PC-3 (cell line): ENCODE measurements around the gene TMEM171. TPM values are rescaled to one million over a fixed set of nuclear protein-coding genes. Genes with fewer than 3 reads are reported as not detected.

Experiments used
- ATAC-seq: fragments of 200-7000 bp; cut with Tn5 transposase; 2 replicates; pipeline ENCODE4 v1.9.1; 2020; ENCODE audit warnings: mild to moderate bottlenecking, moderate library complexity
- BruUV-seq: library from RNA; stranded (reverse); fragments of 400-500 nt; replicated peaks from 2 replicates; lab custom pipeline; 2021; lab: Mats Ljungman, UMichigan
- CTCF ChIA-PET: fragments of 300-600 bp; sonication (Branson Sonifier 250); formaldehyde crosslinking; loops from one replicate; lab custom pipeline; 2022; ENCODE audit warnings: antibody characterized with exemption; lab: Charles Lee
- POLR2A ChIA-PET: fragments of 300-600 bp; sonication (Branson Sonifier 250); formaldehyde crosslinking; loops from one replicate; lab custom pipeline; 2022; ENCODE audit warnings: antibody characterized with exemption; ENCODE audit not compliant: unreplicated experiment; lab: Charles Lee
- DNase-seq: peaks from one replicate; pipeline ENCODE4 v3.0.0-alpha.2; 2015
- H2AFZ ChIP-seq: fragments of 300-600 bp; sonication (generic); 2 replicates; pipeline ENCODE4 v1.6.0; 2016; ENCODE audit warnings: antibody characterized with exemption, low read length
- H3F3A ChIP-seq: fragments of 300-600 bp; sonication (generic); one replicate; pipeline ENCODE4 v1.6.0; 2017; ENCODE audit warnings: antibody characterized with exemption, low read length, control low read depth, mild to moderate bottlenecking; ENCODE audit not compliant: unreplicated experiment
- H3K27ac ChIP-seq: fragments of 300-600 bp; sonication (generic); 2 replicates; pipeline ENCODE4 v1.5.1; 2016; ENCODE audit warnings: mild to moderate bottlenecking, low read length
- H3K27me3 ChIP-seq: fragments of 300-600 bp; sonication (generic); 2 replicates; pipeline ENCODE4 v1.6.1; 2016; ENCODE audit warnings: low read length, mixed read lengths
- H3K36me3 ChIP-seq: fragments of 300-600 bp; sonication (generic); 2 replicates; pipeline ENCODE4 v1.6.1; 2016; ENCODE audit warnings: low read depth, mixed run types, low read length, mixed read lengths
- H3K4me1 ChIP-seq: fragments of 300-600 bp; sonication (generic); 2 replicates; pipeline ENCODE4 v1.5.1; 2016; ENCODE audit warnings: low read length; ENCODE audit not compliant: insufficient read depth
- H3K4me2 ChIP-seq: fragments of 300-600 bp; sonication (generic); 2 replicates; pipeline ENCODE4 v1.6.0; 2016; ENCODE audit warnings: low read length
- H3K4me3 ChIP-seq: fragments of 300-600 bp; sonication (generic); 2 replicates; pipeline ENCODE4 v1.5.1; 2016; ENCODE audit warnings: mild to moderate bottlenecking, low read length, mixed read lengths
- H3K79me2 ChIP-seq: fragments of 300-600 bp; sonication (generic); 2 replicates; pipeline ENCODE4 v1.6.1; 2017; ENCODE audit warnings: low read length, mixed read lengths
- H3K9ac ChIP-seq: fragments of 300-600 bp; sonication (generic); 2 replicates; pipeline ENCODE4 v1.6.0; 2016; ENCODE audit warnings: mild to moderate bottlenecking, low read length
- H3K9me2 ChIP-seq: fragments of 300-600 bp; sonication (generic); replicated peaks from 2 replicates; pipeline ENCODE4 v1.6.1; 2016; ENCODE audit warnings: mixed run types, low read length, mixed read lengths
- H3K9me3 ChIP-seq: fragments of 300-600 bp; sonication (generic); 2 replicates; pipeline ENCODE4 v1.6.1; 2016; ENCODE audit warnings: low read length, mixed read lengths
- H4K20me1 ChIP-seq: fragments of 300-600 bp; sonication (generic); 2 replicates; pipeline ENCODE4 v1.6.1; 2016; ENCODE audit warnings: low read length, mixed read lengths
- EZH2 ChIP-seq: fragments of 300-600 bp; sonication (generic); IDR thresholded peaks from one replicate; pipeline ENCODE4 v1.6.1; 2017; ENCODE audit warnings: antibody characterized with exemption, mild to moderate bottlenecking, low read length; ENCODE audit not compliant: unreplicated experiment
- EZH2phosphoT487 ChIP-seq: fragments of 300-600 bp; sonication (generic); IDR thresholded peaks from 2 replicates; pipeline ENCODE4 v1.6.1; 2018; ENCODE audit warnings: mild to moderate bottlenecking, antibody characterized with exemption, low read length, borderline replicate concordance
- intact Hi-C: fragments of 100-400 bp; cut with micrococcal nuclease; formaldehyde crosslinking; loops from 2 replicates; pipeline ENCODE4 v1.9.0; 2023
- total RNA-seq: library from RNA; depleted of rRNA; stranded (reverse); fragments of >200 nt; gene quantifications from 2 replicates; pipeline ENCODE4 v1.2.3, GENCODE V29; 2014
- TF ChIP-seq, protein P1 (sequence below): fragments of 300-600 bp; sonication (generic); conservative IDR thresholded peaks from 2 replicates; pipeline ENCODE4 v1.5.1; 2017; ENCODE audit warnings: antibody characterized with exemption, low read depth, mild to moderate bottlenecking, low read length

TMEM171 gene
- total RNA-seq, 1 experiment from 2014 or later, result 1.8 TPM

DNA sequence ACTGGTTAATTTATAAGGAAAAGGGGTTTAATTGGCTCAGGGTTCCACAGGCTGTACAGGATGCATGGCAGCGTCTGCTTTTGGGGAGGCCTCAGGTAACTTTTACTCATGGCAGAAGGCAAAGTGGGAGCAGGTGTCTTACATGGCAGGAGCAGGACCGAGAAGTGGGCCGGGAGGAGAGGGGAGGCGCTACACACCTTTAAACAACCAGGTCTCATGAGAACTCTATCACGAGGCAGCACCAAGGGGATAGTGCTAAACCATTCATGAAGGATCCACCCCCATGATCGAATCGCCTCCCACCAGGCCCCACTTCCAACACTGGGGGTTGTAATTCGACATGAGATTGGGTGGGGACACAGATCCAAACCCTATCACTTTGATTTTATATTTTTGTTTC is 21.7 kb downstream of the TMEM171 start:
- ATAC-seq (no peak), DNase-seq (no peak)
- H4K20me1 ChIP-seq, result no peaks in the 10 kb centered on the region
- intact Hi-C loops, result no loop called here
- CTCF ChIA-PET, result no interaction called here
- H3K79me2 ChIP-seq, result no peaks in the 10 kb centered on the region
- H3F3A ChIP-seq, result no peaks in the 10 kb centered on the region
- POLR2A ChIA-PET, result no interaction called here
- no peaks in the 10 kb centered on the region for H3K4me1 ChIP-seq
- TF ChIP-seq, protein P1, sequence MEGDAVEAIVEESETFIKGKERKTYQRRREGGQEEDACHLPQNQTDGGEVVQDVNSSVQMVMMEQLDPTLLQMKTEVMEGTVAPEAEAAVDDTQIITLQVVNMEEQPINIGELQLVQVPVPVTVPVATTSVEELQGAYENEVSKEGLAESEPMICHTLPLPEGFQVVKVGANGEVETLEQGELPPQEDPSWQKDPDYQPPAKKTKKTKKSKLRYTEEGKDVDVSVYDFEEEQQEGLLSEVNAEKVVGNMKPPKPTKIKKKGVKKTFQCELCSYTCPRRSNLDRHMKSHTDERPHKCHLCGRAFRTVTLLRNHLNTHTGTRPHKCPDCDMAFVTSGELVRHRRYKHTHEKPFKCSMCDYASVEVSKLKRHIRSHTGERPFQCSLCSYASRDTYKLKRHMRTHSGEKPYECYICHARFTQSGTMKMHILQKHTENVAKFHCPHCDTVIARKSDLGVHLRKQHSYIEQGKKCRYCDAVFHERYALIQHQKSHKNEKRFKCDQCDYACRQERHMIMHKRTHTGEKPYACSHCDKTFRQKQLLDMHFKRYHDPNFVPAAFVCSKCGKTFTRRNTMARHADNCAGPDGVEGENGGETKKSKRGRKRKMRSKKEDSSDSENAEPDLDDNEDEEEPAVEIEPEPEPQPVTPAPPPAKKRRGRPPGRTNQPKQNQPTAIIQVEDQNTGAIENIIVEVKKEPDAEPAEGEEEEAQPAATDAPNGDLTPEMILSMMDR, result no peak
- no peak for TF ChIP-seq EZH2phosphoT487
- TF ChIP-seq EZH2, result no peak
- H3K4me2 ChIP-seq, result no peak overlapping the region
- no peaks in the 10 kb centered on the region for H3K27me3 ChIP-seq
- H3K27ac ChIP-seq, result no peak overlapping the region
- H3K9me3 ChIP-seq, result no peaks in the 10 kb centered on the region
- no peak overlapping the region for H3K4me3 ChIP-seq
- H2AFZ ChIP-seq, result no peak overlapping the region
- H3K36me3 ChIP-seq, result no peaks in the 10 kb centered on the region
- BruUV-seq, result no TSS peak
- H3K9me2 ChIP-seq, result no peaks in the 10 kb centered on the region
- H3K9ac ChIP-seq, result no peak overlapping the region

DNA sequence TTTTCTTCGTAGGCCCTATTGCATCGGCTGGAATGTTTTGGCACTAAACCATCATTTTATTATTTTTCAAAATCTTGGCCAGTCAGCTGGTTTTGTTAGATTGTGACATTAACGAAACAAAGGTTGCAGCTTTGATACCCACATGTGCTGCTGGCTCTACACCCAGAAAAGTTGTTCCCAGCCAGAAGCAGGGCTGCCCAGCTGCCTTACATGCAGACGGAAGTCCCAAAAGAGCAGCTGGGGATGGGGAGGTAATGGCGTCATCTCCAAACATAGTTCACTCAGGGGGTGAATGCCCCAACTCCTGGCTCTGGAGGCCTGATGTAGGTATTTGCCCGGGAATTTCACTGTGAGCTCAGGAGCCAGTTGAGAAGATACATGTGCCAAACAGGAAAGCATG is 23.3 kb downstream of the TMEM171 start:
- Histone ChIP-seq H3K9me3 (no peaks in the 10 kb centered on the region), H3K36me3 (no peaks in the 10 kb centered on the region), H3K4me2 (no peak overlapping the region), H3K9ac (no peak overlapping the region), H3K4me3 (no peak overlapping the region), H4K20me1 (no peaks in the 10 kb centered on the region), H3K27me3 (no peaks in the 10 kb centered on the region), H3K9me2 (no peaks in the 10 kb centered on the region), H3F3A (no peaks in the 10 kb centered on the region), H3K4me1 (no peaks in the 10 kb centered on the region), H3K79me2 (no peaks in the 10 kb centered on the region), H3K27ac (no peak overlapping the region), H2AFZ (no peak overlapping the region)
- intact Hi-C loops, result no loop called here
- no peak for TF ChIP-seq EZH2phosphoT487
- TF ChIP-seq EZH2, result no peak
- TF ChIP-seq, protein P1, result no peak
- DNase-seq (no peak), ATAC-seq (no peak)
- BruUV-seq, result no TSS peak
- CTCF ChIA-PET, result no interaction called here
- POLR2A ChIA-PET, result no interaction called here

DNA sequence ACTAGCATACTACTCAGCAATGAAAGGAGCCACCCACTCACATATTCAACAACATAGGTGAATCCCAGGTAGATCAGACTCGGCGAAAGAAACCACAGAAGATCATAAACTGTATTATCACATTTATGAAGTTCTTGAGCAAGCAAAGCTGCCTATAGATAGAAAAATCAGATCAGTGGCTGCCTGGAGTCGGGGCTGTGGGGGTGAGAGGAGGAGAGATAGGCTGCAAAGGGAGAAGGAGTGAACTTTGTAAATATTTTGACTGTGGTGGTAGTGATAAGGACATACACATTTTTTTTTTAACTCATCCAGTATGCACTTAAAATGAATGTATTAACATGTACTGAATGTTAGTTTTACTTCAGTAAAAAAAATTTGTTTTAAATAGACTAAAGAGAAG is 29.2 kb downstream of the TMEM171 start:
- Histone ChIP-seq H3K79me2 (no peaks in the 10 kb centered on the region), H3K9ac (no peak overlapping the region), H3K4me2 (no peak overlapping the region), H3F3A (no peaks in the 10 kb centered on the region), H3K27ac (no peak overlapping the region), H3K36me3 (no peaks in the 10 kb centered on the region), H3K4me3 (no peak overlapping the region), H4K20me1 (no peaks in the 10 kb centered on the region), H3K4me1 (no peaks in the 10 kb centered on the region), H3K9me2 (no peaks in the 10 kb centered on the region), H2AFZ (no peak overlapping the region), H3K27me3 (no peaks in the 10 kb centered on the region), H3K9me3 (no peaks in the 10 kb centered on the region)
- BruUV-seq, result no TSS peak
- DNase-seq (no peak), ATAC-seq (no peak)
- intact Hi-C loops, result no loop called here
- TF ChIP-seq, protein P1, result no peak
- no peak for TF ChIP-seq EZH2
- TF ChIP-seq EZH2phosphoT487, result no peak
- POLR2A ChIA-PET, result no interaction called here
- CTCF ChIA-PET, result no interaction called here
